G401 (cell line): Measurements from ENCODE around the gene CLDN19. TPM values are rescaled to one million over a fixed set of nuclear protein-coding genes. Genes with fewer than 3 reads are reported as not detected.

ENCODE experiments used
- DNase-seq: peaks from one replicate; pipeline ENCODE4 v3.0.0-alpha.2; 2015; ENCODE audit warnings: low spot score
- in situ Hi-C: cut with HindIII; loops from 2 replicates; pipeline ENCODE4 v1.10.0; 2016; ENCODE audit warnings: low sequenced_read_pairs, mixed read lengths
- total RNA-seq: library from RNA; depleted of rRNA; stranded (reverse); fragments of >200 nt; shearing (Covaris generic); gene quantifications from 2 replicates; pipeline ENCODE4 v1.2.3, GENCODE V29; 2014; rRNA removed

CLDN19 gene, protein sequence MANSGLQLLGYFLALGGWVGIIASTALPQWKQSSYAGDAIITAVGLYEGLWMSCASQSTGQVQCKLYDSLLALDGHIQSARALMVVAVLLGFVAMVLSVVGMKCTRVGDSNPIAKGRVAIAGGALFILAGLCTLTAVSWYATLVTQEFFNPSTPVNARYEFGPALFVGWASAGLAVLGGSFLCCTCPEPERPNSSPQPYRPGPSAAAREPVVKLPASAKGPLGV
- total RNA-seq, result 0.03 TPM in 1 of 2 replicates, not detected in the other

DNA sequence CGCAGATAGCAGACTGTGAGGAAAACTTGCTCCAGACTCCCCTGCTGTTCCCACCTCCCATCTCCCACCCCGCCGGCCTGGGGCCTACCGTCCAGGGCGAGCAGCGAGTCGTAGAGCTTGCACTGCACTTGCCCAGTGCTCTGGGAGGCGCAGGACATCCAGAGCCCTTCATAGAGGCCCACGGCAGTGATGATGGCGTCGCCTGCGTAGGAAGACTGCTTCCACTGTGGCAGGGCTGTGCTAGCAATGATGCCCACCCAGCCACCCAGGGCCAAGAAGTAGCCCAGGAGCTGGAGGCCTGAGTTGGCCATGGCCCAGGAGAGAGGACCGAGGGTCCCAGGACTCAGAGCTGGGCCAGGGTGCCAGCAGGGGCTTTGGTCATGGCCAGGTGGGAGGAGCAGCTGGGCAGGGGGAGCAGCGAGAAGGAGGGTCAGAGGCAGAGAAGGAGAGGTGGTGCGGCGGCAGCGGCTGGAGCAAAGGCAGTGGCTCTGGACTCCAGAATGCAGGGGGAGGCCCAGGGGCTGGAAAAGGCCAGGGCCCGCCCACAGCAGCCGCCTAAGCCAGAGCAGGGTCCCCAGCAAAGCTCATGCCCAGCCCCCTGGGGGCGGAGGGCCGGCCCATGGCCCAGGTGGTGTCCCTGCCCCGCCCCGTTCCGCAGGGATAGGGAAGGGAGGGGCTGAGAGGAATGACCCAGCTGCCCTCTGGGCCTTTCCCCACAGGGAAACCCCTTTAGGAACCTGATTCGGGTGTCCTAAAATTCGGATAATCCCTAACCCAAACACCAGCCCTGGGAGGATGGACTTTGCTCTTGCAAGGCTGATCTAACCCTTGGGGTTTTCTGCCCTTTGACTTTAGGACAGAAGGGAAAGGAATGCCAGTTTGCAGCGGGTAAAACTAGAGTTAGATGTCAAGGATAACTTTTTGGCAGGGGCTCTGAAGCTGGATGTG lies at the start of gene CLDN19:
CLDN19 (minus strand) TSS at position 484 of the 948 bp plus-strand sequence; CDS start at position 311, 173 bp downstream.
- in situ Hi-C loops, result no loop called here
- DNase-seq, result no peak

DNA sequence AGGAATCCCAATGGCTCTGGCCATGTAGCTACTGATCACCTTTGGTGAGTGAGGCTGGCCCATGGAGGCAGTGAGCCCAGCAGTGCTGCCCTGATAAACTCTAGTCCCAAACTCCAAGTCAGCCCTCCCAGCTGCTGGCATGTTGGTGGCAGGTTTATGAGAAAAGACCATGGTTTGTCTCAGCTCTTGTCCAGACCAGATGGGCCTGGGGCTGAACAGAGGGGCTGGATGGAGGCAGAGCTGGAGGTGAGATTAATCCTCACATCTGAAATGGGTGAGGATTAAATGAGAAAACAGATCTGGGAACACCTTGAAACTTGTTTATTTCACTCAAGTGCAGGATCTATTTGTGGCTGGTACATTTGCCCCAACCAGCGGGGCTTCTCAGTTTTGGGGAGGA lies 48.0 kb upstream of the CLDN19 start:
- in situ Hi-C loops, result no loop called here
- no peak for DNase-seq

DNA sequence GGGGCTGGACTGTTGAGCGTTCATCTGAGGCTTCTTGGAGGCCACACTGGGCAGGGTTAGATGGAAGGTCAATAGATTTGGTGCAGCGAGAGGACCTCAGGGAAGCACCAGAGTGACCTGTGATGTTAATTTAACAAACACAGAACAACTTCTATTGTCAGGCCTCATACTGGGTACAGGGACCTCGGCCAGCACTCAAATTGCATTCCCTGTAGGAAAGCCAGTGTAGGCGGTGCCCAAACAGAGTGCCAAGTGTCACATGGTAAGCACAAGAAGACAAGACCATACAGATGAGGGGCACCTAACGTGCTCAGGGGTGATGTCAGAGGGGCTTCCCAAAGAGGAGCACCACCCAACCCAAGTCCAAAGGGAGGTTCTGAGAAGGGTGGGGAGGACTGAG lies 46.1 kb upstream of the CLDN19 start:
- in situ Hi-C loops, result no loop called here
- DNase-seq, result no peak

DNA sequence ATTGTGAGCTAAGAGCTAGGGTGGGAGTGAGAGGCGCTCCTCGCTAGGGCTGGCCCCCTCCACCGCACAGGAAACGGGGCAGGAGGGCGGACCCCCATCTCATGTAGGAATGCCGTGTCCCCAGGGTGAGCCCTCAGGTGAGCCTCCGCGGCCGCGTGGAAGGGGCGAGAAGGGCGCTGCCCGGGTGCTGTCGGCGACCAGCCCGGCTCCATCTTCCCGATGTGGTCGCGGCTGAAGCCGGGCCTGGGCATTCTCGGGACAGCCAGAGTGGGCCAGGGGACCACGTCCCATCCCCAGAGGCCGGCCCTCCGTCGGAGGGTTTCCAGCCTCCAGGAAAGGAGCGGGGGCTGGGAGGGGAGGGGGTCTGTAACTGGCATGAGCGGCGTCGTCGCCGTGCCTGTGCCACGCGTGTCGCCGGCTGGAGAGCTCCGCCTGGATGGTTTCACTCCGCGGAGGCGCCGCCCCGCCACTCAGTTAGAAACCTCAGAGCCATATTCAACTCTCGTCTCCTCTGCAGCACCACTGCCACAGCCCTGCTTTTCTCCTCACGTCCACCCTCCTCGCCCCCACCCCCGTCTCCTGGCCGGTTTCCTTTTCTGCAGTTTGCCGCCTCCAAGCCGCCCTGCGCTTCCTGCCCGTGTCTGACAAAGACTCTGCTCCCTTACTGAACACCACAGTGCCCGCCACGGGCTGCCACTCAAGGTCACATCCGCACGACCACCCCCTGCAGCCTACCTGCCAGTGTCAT lies 45.1 kb upstream of the CLDN19 start, which contains the start of gene TMEM269:
TMEM269 (plus strand) TSS at position 46 of the 748 bp plus-strand sequence. CDS start 4,903 bp downstream, outside the sequence.
- no peak for DNase-seq
- in situ Hi-C loops, result no loop called here

DNA sequence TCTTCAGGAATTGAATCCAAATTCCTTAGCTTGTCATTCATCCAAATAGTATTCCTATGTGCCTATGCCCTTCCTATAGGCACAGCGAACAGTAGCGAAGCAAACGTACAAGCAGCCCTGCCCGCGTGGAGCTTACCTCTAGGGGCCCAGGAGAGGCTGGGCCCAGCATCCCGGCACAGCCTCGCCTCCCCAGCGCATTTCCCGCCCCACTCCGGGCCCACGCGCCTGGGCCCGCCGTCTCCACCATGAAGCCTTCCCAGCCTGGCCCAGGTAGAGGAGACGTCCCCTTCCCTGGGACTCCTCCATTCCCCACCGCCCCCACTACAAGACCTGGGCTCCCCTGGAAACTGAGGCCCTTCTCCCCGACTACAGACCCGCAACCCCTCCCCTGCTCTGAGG lies 44.5 kb upstream of the CLDN19 start:
- no peak for DNase-seq

DNA sequence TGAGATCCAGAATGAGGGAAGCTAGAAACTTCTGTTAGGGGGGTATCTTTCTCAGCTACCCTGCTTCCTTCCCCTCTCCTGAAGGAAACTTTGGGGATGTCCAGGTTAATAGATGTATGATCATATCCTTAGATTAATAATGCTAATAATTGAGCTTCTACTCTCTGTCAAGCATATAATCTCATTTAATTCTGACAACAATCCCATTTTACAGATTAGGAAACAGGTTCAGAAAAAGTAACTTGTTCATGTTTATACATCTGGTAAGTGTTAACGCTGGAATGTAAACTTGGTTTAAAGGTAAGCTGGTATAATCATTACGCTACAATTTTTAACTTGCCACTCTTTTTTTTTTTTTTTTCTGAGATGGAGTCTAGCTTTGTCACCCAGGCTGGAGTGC lies 43.1 kb upstream of the CLDN19 start:
- in situ Hi-C loops, result no loop called here
- no peak for DNase-seq

More for the DNA sequence above, 44.5 kb upstream of the CLDN19 start:
- in situ Hi-C loops, result no loop called here

DNA sequence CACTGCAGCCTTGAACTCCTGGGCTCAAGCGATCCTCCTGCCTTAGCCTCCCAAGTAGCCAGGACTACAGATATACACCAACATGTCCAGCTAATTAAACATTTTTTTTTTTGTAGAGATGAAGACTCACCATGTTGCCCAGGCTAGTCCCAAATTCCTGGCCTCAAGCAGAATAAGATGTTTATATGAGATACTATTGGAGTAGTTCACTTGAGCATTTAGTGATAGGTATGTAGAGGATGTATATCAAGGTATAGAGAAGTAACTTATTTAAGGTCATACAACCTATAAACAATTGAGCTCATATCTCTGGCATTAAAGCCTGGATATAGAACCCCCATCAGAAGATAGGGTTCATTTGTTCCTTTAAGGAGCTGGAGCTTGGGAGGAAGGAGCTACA lies 40.1 kb upstream of the CLDN19 start:
- no peak for DNase-seq
- in situ Hi-C loops, result no loop called here

DNA sequence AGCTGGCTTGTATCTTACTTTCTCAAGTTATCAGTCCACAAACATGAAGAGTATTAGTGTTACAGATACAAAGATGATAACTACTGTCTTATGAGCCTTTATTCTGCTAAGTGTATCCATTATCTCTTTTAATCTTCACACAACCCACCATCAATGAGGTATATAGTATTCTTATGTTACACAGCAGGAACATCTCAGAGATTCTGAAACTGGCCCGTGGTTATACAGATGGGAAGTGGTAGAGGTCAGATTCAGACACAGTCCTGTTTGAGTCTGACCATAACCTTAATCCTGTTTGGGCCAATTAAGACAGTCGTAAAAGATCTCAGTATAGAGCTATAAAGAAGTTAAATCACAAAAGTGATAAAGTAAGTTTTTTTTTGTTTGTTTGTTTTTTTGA lies 39.7 kb upstream of the CLDN19 start:
- no peak for DNase-seq
- in situ Hi-C loops, result no loop called here

DNA sequence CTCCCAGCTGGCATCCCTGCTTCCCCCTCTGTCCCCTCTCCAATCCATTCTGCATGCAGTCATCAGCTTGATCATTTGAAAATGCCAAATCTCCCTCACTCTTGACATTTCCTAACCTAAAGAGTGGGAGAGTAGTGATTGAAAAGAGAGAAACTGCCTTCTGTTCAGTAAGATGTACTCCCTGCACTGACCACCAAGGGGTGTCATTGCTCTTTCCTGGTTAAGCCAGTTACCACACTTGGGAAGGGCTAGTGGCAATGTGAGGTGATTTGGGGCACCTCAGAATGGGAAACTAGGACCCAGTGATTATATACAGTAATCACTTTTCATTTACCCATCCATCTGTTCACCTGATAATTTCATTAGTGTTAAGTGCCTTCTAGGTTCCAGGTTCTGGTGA lies 37.8 kb upstream of the CLDN19 start:
- peak; percentile 43 for DNase-seq
- in situ Hi-C loops, result no loop called here

DNA sequence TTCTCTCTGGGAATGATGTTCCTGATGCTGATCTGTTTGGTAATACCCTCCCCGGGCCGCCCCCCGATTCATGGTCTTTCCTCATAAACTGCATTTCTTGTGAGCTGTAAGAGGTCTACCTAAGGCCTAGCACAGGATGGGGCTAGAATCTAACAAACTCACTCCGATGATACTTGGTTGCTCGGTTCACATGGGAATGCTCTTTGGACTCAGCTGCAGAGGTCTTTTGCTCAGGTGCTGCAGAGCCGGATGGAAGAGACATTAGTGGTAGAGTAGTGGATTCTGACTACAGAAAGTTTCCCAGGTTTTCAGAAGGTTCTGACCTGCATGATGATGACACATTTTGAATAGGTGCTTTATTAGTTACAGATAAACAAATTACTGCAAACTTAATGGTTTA lies 36.5 kb upstream of the CLDN19 start:
- DNase-seq, result no peak
- in situ Hi-C loops, result no loop called here

DNA sequence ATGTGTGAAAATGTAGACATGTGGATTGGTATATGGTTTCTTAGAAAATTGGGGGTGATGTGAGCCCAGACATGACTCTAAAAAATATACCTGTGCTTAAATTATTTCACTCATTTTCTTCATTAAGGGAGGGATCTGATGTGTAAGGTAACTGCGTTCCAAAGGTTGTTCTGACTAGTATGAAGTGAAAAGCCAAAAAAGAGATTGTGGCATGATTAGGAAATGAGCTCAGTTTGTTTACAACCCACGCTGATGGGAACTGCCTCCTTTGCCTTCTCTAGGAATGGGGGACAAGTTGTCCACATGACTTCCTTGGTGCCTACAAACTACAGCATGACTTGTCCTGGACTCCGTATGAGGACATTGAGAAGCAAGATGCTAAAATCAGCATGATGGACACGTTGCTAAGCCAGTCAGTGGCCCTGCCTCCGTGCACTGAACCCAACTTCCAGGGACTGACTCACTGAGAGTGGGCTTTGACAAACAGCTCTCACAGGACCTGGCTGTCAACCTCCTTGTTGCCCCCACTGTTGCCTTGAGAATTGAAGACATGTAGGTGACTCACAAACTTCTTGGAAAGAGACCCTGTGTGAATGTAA lies 35.0 kb upstream of the CLDN19 start:
- in situ Hi-C loops, result no loop called here
- DNase-seq, result no peak

DNA sequence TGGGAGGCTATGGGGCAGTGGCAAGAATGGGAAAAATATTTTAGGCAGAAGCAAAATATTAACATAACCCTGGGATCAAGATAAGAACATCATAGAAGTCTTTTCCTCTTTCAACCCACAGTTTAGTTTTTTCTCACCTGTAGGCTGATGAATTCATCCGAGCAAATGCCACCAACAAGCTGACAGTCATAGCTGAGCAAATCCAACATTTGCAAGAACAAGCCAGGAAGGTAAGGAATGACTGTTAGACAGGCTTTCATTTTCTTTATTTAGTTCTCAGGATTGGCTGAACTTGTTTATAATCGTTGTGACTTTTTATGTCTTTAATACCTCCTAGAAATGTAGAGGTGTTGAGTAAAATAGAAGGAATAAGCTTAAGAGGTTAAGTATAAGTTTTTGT lies 33.4 kb upstream of the CLDN19 start:
- in situ Hi-C loops, result no loop called here
- no peak for DNase-seq

DNA sequence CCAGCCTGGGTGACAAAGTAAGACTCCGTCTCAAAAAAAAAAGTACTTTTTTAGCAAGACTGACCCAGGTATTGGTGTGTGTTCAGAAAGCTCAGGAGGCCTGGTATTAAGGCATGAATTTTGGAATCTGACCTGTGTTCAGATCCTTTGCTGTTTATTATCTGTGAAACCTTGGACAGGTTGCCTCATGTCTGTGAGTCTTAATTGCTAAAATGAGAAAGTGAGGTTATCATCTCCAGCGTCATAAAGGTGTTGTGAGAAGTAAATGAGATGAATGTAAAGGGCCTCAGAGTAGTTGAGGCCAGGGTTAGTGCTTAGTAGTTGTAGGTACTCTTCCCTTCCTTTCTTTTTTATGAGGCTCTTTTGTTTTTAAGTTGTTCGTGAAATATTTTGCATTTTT lies 29.8 kb upstream of the CLDN19 start:
- in situ Hi-C loops, result no loop called here
- no peak for DNase-seq

DNA sequence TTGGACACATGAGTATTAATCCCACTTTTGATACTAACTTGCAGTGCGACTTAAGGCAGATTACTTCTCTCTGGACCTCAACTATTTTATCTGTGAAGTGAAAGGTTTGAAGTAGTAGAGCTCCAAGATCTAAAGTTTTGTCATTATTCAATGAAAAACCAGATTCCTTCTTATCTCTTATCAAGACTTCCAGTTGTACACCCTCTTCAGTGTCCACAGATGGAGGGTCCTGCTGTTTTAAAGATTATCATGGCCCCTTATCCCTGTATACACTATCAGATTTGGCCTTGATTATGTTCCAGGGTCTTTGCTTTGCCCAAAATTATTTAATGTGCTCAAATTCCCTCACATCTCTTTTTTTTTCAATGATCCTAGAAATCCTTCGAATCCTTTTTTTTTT lies 28.1 kb upstream of the CLDN19 start:
- no peak for DNase-seq
- in situ Hi-C loops, result no loop called here

DNA sequence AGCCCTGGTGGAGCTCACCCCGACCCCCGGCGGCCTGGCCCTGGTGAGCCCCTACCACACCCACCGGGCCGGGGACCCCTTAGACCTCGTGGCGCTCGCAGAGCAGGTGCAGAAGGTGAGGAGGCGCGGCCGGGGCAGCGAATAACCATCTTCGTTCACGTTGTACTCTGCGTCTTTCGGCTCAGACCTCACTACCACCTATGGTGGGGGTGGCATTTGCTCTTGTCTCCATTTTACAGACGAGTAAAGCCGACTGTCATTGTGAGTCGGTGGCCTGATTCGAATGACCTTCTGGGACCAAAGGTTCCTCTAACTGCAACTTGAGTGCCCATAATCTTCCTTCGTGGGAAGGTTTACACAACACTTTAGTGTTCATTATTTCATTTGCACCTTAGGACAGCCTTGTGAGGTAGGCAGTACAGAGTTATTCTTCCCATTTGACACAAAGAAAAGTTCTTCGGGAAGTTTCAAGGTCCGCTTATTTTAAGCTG lies 27.5 kb upstream of the CLDN19 start:
- in situ Hi-C loops, result no loop called here
- no peak for DNase-seq

DNA sequence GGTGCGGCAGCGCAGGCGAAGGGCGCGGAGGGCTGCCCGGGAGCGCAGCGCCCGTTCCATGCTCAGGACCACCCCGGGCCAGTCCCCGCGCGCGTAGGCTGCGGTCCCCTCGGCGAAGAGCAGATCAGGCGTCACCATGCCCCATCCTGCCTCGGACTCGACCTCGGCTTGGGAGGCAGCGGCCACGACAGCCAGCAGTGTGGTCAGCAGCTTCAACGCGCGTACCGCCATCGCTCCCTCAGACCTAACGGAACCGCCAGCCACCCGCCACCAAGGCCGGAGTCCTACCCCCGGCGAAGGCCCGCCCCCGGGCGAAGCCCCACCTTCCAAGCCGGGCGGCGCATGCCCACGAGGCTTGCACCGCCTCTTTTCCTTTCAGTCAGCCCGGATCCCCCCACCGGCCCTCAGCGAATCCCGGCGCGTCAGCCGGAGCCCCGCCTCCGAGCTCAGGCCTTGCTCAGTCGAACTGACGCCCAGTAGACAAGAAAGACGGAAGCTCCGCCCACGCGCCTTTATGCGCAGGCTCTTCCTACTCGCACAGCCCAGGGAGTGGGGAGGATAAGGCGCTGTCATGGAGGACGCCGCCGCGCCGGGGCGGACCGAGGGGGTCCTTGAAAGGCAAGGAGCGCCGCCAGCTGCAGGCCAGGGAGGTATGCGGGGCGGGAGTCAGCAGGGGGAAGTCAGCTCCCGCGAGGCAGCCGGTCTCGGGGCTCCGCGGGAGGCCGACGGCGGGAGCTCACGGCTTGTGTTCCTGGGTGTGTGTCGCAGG lies 26.9 kb upstream of the CLDN19 start, which contains the start of the genes C1orf50 and P3H1:
C1orf50 (plus strand) TSS at position 509 of the 769 bp plus-strand sequence; CDS start at position 572, 63 bp downstream.
P3H1 (minus strand) TSS at position 288 of the 769 bp plus-strand sequence; CDS start at position 231, 57 bp downstream.
- peak; percentile 100 for DNase-seq
- in situ Hi-C loops, result no loop called here

DNA sequence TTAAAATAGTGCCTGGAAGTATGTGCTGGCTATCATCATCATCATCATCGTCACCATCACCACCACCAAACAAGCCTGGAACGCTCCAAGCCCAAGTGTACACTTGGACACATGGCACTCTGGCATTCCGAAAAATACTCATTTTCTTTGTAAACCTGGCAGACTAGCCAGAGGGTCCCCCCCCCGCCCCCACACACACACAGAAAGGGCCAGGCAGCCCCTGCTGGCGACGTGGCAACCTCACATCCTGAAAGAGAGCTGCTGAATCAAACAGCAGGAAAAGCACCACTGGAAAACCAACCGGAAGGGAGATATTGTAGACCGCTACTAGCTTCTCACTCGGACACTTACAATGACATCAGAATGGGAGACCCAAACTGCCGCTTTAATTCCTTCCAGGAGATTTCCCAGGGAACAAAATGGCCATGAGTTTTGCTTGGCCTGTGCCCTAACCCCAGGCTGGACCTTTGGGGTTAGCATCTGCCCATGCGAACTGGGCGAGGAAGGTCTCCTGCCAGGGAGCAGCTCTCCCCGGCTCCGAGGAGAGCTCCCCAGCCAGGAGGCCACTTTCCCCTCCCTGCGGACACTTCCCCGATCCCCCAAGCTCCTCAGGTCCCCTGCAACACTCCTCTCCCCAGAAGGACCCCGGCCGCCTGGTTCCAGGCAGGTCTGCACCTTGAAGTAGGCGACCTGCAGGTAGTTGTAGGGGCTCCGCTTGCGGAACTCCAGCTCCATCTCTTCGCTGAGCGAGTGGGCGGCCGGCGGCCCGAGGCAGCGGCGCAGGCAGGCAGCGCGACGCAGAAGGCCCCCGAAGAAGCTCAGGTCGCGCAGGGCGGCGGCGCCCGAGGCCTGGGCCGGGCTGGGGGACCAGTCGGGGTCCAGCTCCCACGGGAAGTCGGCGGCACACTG lies 26.1 kb upstream of the CLDN19 start:
- DNase-seq, result peak; percentile 49
- in situ Hi-C loops, result no loop called here
